Liver (tissue), 9 donors: ENCODE measurements around the gene PITPNM2. TPM values are rescaled to one million over a fixed set of nuclear protein-coding genes. Genes with fewer than 3 reads are reported as not detected.
"Not testable (repeated sequence)": the region's sequence is repeated elsewhere in the genome, so short reads cannot be mapped to it uniquely, and the experiment has no call there.

Experiments
- DNase-seq: peaks from one replicate; pipeline ENCODE4 v3.0.0-alpha.2; 2017; ENCODE audit warnings: low spot score
- H3K27ac ChIP-seq, 2 donors: one replicate each; pipeline ENCODE4 v1.7.0; 2013; ENCODE audit warnings: inconsistent platforms in 2 of 2, low read length in 2 of 2, control low read depth in 1 of 2, low read depth in 1 of 2, mild to moderate bottlenecking in 1 of 2
- H3K27me3 ChIP-seq, 4 donors: one replicate each; pipeline versions ENCODE4 v1.6.1 to v1.7.0; 2013; ENCODE audit warnings: low read length in 3 of 4, inconsistent platforms in 1 of 4, mild to moderate bottlenecking in 1 of 4, moderate library complexity in 1 of 4; ENCODE audit not compliant: control insufficient read depth in 4 of 4, insufficient read depth in 4 of 4
- H3K36me3 ChIP-seq, 4 donors: one replicate each; pipeline versions ENCODE4 v1.6.1 to v1.7.0; 2013; ENCODE audit warnings: low read length in 3 of 4, mild to moderate bottlenecking in 3 of 4, low read depth in 1 of 4, moderate library complexity in 1 of 4; ENCODE audit not compliant: control insufficient read depth in 4 of 4, insufficient read depth in 3 of 4
- H3K4me1 ChIP-seq, 4 donors: one replicate each; pipeline versions ENCODE4 v1.6.1 to v1.7.0; 2013; ENCODE audit warnings: low read length in 3 of 4, mild to moderate bottlenecking in 3 of 4, moderate library complexity in 1 of 4; ENCODE audit not compliant: control insufficient read depth in 4 of 4, insufficient read depth in 4 of 4
- H3K4me3 ChIP-seq, 3 donors: one replicate each; pipeline versions ENCODE4 v1.6.1 to v1.7.0; 2013; ENCODE audit warnings: low read length in 3 of 3, control low read depth in 1 of 3, low read depth in 1 of 3, mild to moderate bottlenecking in 1 of 3
- H3K9ac ChIP-seq, 2 donors: one replicate each; pipeline ENCODE4 v1.7.0; 2013; ENCODE audit warnings: low read length in 2 of 2, mild to moderate bottlenecking in 2 of 2, moderate library complexity in 2 of 2, control low read depth in 1 of 2, low read depth in 1 of 2
- H3K9me3 ChIP-seq, 4 donors: one replicate each; pipeline versions ENCODE4 v1.6.1 to v1.7.0; 2013; ENCODE audit warnings: low read length in 3 of 4; ENCODE audit not compliant: control insufficient read depth in 4 of 4
- HNF4A ChIP-seq, 2 donors: conservative IDR thresholded peaks; 2 replicates each; pipeline ENCODE4 v1.6.1; 2016; ENCODE audit warnings: antibody characterized with exemption in 2 of 2, mild to moderate bottlenecking in 2 of 2
- HNF4G ChIP-seq: IDR thresholded peaks from 2 replicates; pipeline ENCODE4 v1.6.1; 2016; ENCODE audit warnings: antibody characterized with exemption
- JUND ChIP-seq, 2 donors: IDR thresholded peaks; 2 replicates each; pipeline ENCODE4 v1.6.1; 2016; ENCODE audit warnings: antibody characterized with exemption in 2 of 2
- NR2F2 ChIP-seq: IDR thresholded peaks from 2 replicates; pipeline ENCODE4 v1.6.1; 2016; ENCODE audit warnings: antibody characterized with exemption
- RAD21 ChIP-seq, 2 donors: IDR thresholded peaks; 2 replicates each; pipeline ENCODE4 v1.6.1; 2016; ENCODE audit warnings: antibody characterized with exemption in 2 of 2, mild to moderate bottlenecking in 2 of 2
- REST ChIP-seq: IDR thresholded peaks from 2 replicates; pipeline ENCODE4 v1.6.1; 2016; ENCODE audit warnings: antibody characterized with exemption, mild to moderate bottlenecking
- RXRA ChIP-seq, 2 donors: IDR thresholded peaks; 2 replicates each; pipeline ENCODE4 v1.6.1; 2017 to 2018; ENCODE audit warnings: antibody characterized with exemption in 2 of 2, mild to moderate bottlenecking in 1 of 2
- SP1 ChIP-seq: IDR thresholded peaks from 2 replicates; pipeline ENCODE4 v1.6.1; 2018; ENCODE audit warnings: antibody characterized with exemption, mild to moderate bottlenecking
- WGBS: extraction: QIAGEN DNeasy Blood & Tissue Kit; methylation state at CpG from one replicate; pipeline ENCODE4 v1.1.7; 2013; 5-methylcytosine and 5-hydroxymethylcytosine counted together
- polyA plus RNA-seq, 2 donors: library from polyadenylated mRNA; stranded (reverse) in 1 of 2; unstranded in 1 of 2; fragments of 200-250 nt in 1 of 2; fragments of >200 nt in 1 of 2; fragmentation: Nextera tagmentation in 1 of 2; extraction: Ambion mirVana in 1 of 2; gene quantifications; one replicate each; pipeline versions ENCODE4 v1.2.1 to v1.2.3, GENCODE V29; 2013 to 2015
- total RNA-seq, 2 donors: library from RNA; depleted of rRNA; stranded (reverse); fragments of >200 nt; gene quantifications; one replicate each; pipeline ENCODE4 v1.2.3, GENCODE V29; 2014
- donor health status: healthy.
- donor health status: healthy.
- donor health status: healthy.
- donor health status: healthy.
- donor health status: healthy.

Gene PITPNM2
- total and polyA plus RNA-seq, 4 donors = 1.3 to 28.4 (median 5.1) TPM

DNA sequence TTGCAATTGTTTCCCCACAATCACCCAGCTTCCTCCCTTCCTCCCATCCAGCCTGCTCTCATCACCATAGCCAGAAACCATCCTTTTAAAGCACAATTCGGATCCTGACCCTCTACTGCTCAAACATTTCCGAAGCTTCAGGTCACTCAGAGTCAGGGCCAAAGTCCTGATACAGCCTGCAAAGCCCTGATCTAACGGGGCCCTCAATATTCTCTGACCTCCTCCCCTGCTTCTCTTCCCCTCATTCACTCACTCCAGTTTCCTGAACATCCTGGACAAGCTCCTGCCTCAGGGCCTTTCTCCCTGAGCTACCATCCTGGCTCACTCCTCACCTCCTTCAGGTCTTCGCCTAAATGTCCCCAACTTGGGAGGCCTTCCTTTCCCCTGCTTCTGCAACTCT lies 46.1 kb downstream of the PITPNM2 start:
- Histone ChIP-seq H3K4me1 (peaks cover 9 to 60% (median 49%) of the 10 kb centered on the region in 4 donors), H3K27ac (peak overlapping the region; percentile 15 to 57), H3K27me3 (no peaks in the 10 kb centered on the region), H3K4me3 (no peak overlapping the region), H3K9me3 (no peaks in the 10 kb centered on the region), H3K9ac (no peak overlapping the region), H3K36me3 (peaks cover 0 to 3% (median 0%) of the 10 kb centered on the region in 4 donors)
- peak; percentile 70 for TF ChIP-seq SP1
- peak; percentile 74 for TF ChIP-seq HNF4G
- TF ChIP-seq REST = no peak
- peak; percentile 76 to 84 for TF ChIP-seq HNF4A (conservative IDR thresholded peaks at IDR 0.05)
- TF ChIP-seq RAD21 (IDR thresholded peaks at IDR 0.05) = peak in 1 of 2 donors; percentile 55
- no peak for TF ChIP-seq NR2F2
- TF ChIP-seq RXRA (IDR thresholded peaks at IDR 0.05) = peak; percentile 66 to 76
- 47% methylated on average over 4 of the region's 4 CpGs for WGBS
- DNase-seq = no peak

DNA sequence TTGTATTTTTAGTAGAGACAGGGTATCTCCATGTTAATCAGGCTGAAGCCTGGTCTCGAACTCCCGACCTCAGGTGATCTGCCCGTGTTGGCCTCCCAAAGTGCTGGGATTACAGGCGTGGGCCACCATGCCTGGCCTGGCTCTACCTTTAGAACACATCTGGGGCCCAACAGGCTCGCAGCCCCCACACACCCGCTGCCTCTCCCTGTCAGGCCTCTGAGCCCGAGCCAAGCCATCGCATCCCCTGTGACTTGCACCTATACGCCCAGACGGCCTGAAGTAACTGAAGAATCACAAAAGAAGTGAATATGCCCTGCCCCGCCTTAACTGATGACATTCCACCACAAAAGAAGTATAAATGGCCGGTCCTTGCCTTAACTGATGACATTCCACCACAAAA lies 46.8 kb downstream of the PITPNM2 start:
- not testable (repeated sequence) for DNase-seq, H3K27ac ChIP-seq, H3K9me3 ChIP-seq, H3K36me3 ChIP-seq, H3K27me3 ChIP-seq, H3K9ac ChIP-seq, H3K4me3 ChIP-seq
- peaks cover 6 to 53% (median 43%) of the 10 kb centered on the region in 4 donors for H3K4me1 ChIP-seq
- 96% methylated on average over 12 of the region's 12 CpGs for WGBS

GRCh38 chr12:123102781-123103503 lies 47.9 kb downstream of the PITPNM2 start:
- H3K4me1 ChIP-seq = peaks cover 0 to 47% (median 40%) of the 10 kb centered on the region in 4 donors

GRCh38 chr12:123102366-123102765 lies 48.5 kb downstream of the PITPNM2 start:
- no peak overlapping the region for H3K4me3 ChIP-seq
- 83% methylated on average over 2 of the region's 2 CpGs for WGBS
- no peak for DNase-seq
- H3K27me3 ChIP-seq = no peaks in the 10 kb centered on the region
- no peak overlapping the region for H3K27ac ChIP-seq
- H3K4me1 ChIP-seq = peaks cover 0 to 47% (median 40%) of the 10 kb centered on the region in 4 donors
- no peaks in the 10 kb centered on the region for H3K9me3 ChIP-seq
- no peaks in the 10 kb centered on the region for H3K36me3 ChIP-seq
- no peak overlapping the region for H3K9ac ChIP-seq
- no peak for TF ChIP-seq RAD21 (IDR thresholded peaks at IDR 0.05)
- no peak for TF ChIP-seq HNF4G

More at GRCh38 chr12:123102781-123103503, 47.9 kb downstream of the PITPNM2 start:
- no peak overlapping the region for H3K27ac ChIP-seq
- H3K4me3 ChIP-seq = no peak overlapping the region
- H3K27me3 ChIP-seq = no peaks in the 10 kb centered on the region
- peak in 1 of 2 donors; percentile 7 for TF ChIP-seq HNF4A (conservative IDR thresholded peaks at IDR 0.05)
- no peak for TF ChIP-seq JUND (IDR thresholded peaks at IDR 0.05)
- H3K9me3 ChIP-seq = no peaks in the 10 kb centered on the region
- no peak for DNase-seq
- H3K36me3 ChIP-seq = no peaks in the 10 kb centered on the region
- H3K9ac ChIP-seq = no peak overlapping the region
- WGBS = 78% methylated on average over 5 of the region's 5 CpGs
